Caki2 (cell line): ENCODE results near the gene CAPN1. TPM values are rescaled to one million over a fixed set of nuclear protein-coding genes. Genes with fewer than 3 reads are reported as not detected.
"Not testable (repeated sequence)": the region's sequence is repeated elsewhere in the genome, so short reads cannot be mapped to it uniquely, and the experiment has no call there.

Experiments
- DNase-seq: peaks from one replicate; pipeline ENCODE4 v3.0.0-alpha.2; 2015; ENCODE audit warnings: low read depth
- in situ Hi-C: cut with HindIII; loops from 2 replicates; pipeline ENCODE4 v1.10.0; 2016; ENCODE audit warnings: low sequenced_read_pairs, low pct_unique_long_range_greater_than_20kb, mixed read lengths
- total RNA-seq: library from RNA; depleted of rRNA; stranded (reverse); fragments of >200 nt; shearing (Covaris generic); gene quantifications from 2 replicates; pipeline ENCODE4 v1.2.3, GENCODE V29; 2014; ENCODE audit warnings: low replicate concordance; rRNA removed

Gene CAPN1
- total RNA-seq, 1 experiment from 2014 or later = 128 TPM

- DNase-seq, in situ Hi-C loops: not testable (repeated sequence)
These were observed 56.6 kb downstream of the CAPN1 start for GRCh38 chr11:65238302-65238701.

DNA sequence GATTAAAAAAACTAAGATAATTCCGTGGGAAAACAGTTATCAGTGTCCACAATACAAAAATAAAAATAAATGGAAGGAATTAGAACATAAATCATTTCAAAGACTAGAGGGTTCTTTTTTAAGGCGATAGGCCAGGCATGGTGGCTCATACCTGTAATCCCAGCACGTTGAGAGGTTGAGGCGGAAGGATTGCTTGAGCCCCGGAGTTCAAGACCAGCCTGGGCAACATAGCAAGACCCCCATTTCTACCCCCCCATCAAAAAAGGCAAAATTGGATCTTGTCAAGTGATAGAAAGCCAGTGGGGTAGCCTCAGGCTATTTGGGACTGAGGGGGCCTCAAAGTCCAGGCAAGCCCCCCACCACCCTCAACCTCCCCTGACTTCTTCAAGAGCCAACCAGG, 59.4 kb downstream of the CAPN1 start:
- in situ Hi-C loops = no loop called here
- no peak for DNase-seq

DNA sequence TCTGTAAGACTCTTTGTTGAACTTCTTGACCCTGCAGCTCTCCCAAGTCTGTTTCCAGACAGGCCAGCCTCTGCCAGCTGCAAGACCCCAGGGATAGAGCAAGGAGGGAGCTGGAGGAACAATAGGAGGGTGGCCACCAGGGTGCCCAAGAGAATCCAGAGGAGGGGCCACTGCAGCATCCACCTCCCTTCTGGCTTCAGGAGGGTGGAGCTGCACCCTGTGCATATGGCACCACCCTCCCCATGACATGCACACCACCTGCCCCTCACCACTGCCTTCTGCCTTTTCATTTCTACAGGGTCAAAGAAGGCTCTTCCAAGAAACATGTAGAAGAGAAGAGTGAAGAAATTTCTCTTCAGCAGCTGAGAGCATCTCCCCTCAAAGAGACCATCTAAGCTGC, 60.0 kb downstream of the CAPN1 start:
- no peak for DNase-seq
- in situ Hi-C loops = no loop called here

- no peak for DNase-seq
- in situ Hi-C loops = no loop called here
These were observed 60.7 kb downstream of the CAPN1 start for GRCh38 chr11:65242389-65242788.

DNA sequence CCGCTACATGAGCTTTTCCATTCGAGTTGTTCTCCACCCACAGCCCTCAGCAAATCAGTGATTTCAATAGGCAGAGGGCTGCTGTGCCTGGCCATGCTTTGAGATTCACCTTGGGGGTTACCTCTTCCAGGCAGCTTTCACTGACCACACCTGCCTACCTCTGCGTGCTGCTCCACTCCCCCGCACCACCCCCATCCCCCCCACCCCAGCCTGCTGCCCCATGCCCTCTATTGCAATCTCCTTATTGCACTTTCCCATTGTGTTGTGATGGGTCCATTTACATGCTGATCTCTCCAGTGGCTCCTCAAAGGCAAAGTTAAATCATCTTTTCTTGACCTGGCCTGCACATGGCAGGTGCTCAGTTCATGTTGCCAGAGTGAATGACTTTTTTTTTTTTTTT, 62.1 kb downstream of the CAPN1 start:
- in situ Hi-C loops = no loop called here
- no peak for DNase-seq

DNA sequence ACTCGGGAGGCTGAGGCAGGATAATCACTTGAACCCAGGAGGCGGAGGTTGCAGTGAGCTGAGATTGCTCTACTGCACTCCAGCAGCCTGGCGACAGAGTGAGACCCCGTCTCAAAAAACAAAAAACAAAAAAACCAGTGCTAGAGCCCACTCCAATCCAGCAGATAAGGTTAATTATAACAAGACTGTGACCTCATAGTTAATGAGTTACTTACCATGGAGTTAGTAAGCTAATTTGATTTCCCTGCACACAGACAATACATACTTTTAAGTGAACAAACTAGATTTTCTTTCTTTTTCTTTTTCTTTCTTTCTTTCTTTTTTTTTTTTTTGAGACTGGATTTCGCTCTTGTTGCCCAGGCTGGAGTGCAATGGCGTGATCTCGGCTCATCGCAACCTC, 63.3 kb downstream of the CAPN1 start:
- in situ Hi-C loops, DNase-seq: not testable (repeated sequence)

DNA sequence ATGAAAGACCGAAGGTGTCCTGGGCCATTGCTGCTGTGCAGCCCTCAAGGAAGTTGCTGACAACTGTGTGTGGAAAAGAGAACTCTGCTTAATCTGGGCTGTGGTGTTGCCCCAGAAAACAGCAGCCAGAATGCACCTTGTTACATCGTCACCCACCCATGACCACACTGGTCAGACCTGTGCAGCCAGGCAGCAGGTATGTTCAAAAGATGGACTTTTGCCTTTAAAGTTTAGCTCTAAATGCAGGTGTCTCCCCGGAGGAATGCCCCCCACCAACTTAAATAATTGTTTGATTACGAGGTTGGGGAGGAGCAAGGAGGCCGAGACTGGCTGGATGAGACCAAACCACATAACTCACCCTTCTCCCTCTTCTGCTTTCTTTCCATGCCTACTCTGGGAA, 64.8 kb downstream of the CAPN1 start:
- in situ Hi-C loops = no loop called here

DNA sequence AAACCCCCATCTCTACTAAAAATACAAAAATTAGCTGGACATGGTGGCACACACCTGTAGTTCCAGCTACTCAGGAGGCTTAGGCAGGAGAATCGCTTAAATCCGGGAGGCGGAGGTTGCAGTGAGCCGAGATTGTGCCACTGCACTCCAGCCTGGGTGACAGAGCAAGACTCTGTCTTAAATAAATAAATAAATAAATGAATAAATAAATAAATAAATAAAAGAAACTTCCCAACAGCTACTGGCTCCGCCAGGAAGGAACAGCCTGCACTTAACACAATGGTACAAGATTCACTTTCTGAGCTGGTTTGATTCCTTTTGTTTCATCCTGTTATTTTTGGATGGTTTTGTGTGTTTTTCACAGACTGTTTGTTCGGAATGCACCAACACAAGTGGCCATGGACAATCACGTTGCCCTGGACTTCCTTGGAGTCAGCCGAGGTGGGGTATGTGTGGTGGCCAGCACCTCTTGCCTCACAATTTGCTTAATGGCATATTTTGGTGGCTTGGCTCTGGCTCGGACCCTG, 66.5 kb downstream of the CAPN1 start:
- DNase-seq, in situ Hi-C loops: not testable (repeated sequence)

More for the DNA sequence above, 64.8 kb downstream of the CAPN1 start:
- no peak for DNase-seq

GRCh38 chr11:65251476-65251875, 69.7 kb downstream of the CAPN1 start:
- in situ Hi-C loops = no loop called here
- no peak for DNase-seq

- DNase-seq = no peak
- in situ Hi-C loops = no loop called here
These were observed 73.0 kb downstream of the CAPN1 start for GRCh38 chr11:65254724-65255123.

- in situ Hi-C loops = no loop called here
- no peak for DNase-seq
These were observed 77.3 kb downstream of the CAPN1 start for GRCh38 chr11:65258988-65259387.

GRCh38 chr11:65260302-65260701, 78.6 kb downstream of the CAPN1 start:
- in situ Hi-C loops = no loop called here
- DNase-seq = no peak

GRCh38 chr11:65260756-65261590, 79.2 kb downstream of the CAPN1 start:
- DNase-seq = no peak
- in situ Hi-C loops = no loop called here

Other genes starting within 250 kb of the CAPN1 start
- gene GPHA2, start 246.0 kb upstream of the CAPN1 start, total RNA-seq = not detected in 2 replicates
- gene MAJIN, start 209.8 kb upstream of the CAPN1 start, total RNA-seq = 0.38 TPM in 1 of 2 replicates, not detected in the other
- gene BATF2, start 185.0 kb upstream of the CAPN1 start, total RNA-seq = 2.3 TPM in 1 of 2 replicates, not detected in the other
- 118 and 140 TPM in 2 replicates for gene ARL2, start 167.8 kb upstream of the CAPN1 start, total RNA-seq
- 14.2 and 16.8 TPM in 2 replicates for gene SNX15, start 154.5 kb upstream of the CAPN1 start, total RNA-seq
- gene SAC3D1, start 140.7 kb upstream of the CAPN1 start, total RNA-seq = 63.6 and 72.7 TPM in 2 replicates
- gene NAALADL1, start 123.4 kb upstream of the CAPN1 start, total RNA-seq = 0.88 TPM in 1 of 2 replicates, not detected in the other
- gene CDCA5, start 97.9 kb upstream of the CAPN1 start, total RNA-seq = 41.7 and 63.4 TPM in 2 replicates
- 39.6 and 78.3 TPM in 2 replicates for gene ZFPL1, start 97.7 kb upstream of the CAPN1 start, total RNA-seq
- gene VPS51, start 85.7 kb upstream of the CAPN1 start, total RNA-seq = 115 and 146 TPM in 2 replicates
- 8.1 and 19.1 TPM in 2 replicates for gene TM7SF2, start 70.1 kb upstream of the CAPN1 start, total RNA-seq
- gene ZNHIT2, start 64.2 kb upstream of the CAPN1 start, total RNA-seq = 11.4 and 16.5 TPM in 2 replicates
- 139 and 153 TPM in 2 replicates for gene FAU, start 59.8 kb upstream of the CAPN1 start, total RNA-seq
- 66.7 and 84.9 TPM in 2 replicates for gene MRPL49, start 59.6 kb upstream of the CAPN1 start, total RNA-seq
- 4.3 and 5.4 TPM in 2 replicates for gene SYVN1, start 47.4 kb upstream of the CAPN1 start, total RNA-seq
- gene SPDYC, start 11.7 kb upstream of the CAPN1 start, total RNA-seq = not detected in 2 replicates
- gene POLA2, start 80.0 kb downstream of the CAPN1 start, total RNA-seq = 8.7 and 15.5 TPM in 2 replicates
- 4.6 TPM in 1 of 2 replicates, not detected in the other for gene CDC42EP2, start 132.9 kb downstream of the CAPN1 start, total RNA-seq
- gene DPF2, start 151.9 kb downstream of the CAPN1 start, total RNA-seq = 29.8 and 61.4 TPM in 2 replicates
- 0.23 and 1.5 TPM in 2 replicates for gene TIGD3, start 172.8 kb downstream of the CAPN1 start, total RNA-seq
- 1.1 and 2.3 TPM in 2 replicates for gene SLC25A45, start 200.7 kb downstream of the CAPN1 start, total RNA-seq
- 24.8 and 35.5 TPM in 2 replicates for gene FRMD8, start 204.7 kb downstream of the CAPN1 start, total RNA-seq
- 2.3 and 8.7 TPM in 2 replicates for gene NEAT1, start 240.9 kb downstream of the CAPN1 start, total RNA-seq